VCaP (cell line): Measurements from ENCODE around the gene PCNX1.

Experiments used
- H3K27ac ChIP-seq: fragments of 450-650 bp; 2 replicates; pipeline ENCODE4 v1.5.1; 2017
- TF ChIP-seq, protein P1 (sequence below): fragments of 450-650 bp; conservative IDR thresholded peaks from 2 replicates; pipeline ENCODE4 v1.5.1; 2017; ENCODE audit warnings: mild to moderate bottlenecking, moderate library complexity

Gene PCNX1

DNA sequence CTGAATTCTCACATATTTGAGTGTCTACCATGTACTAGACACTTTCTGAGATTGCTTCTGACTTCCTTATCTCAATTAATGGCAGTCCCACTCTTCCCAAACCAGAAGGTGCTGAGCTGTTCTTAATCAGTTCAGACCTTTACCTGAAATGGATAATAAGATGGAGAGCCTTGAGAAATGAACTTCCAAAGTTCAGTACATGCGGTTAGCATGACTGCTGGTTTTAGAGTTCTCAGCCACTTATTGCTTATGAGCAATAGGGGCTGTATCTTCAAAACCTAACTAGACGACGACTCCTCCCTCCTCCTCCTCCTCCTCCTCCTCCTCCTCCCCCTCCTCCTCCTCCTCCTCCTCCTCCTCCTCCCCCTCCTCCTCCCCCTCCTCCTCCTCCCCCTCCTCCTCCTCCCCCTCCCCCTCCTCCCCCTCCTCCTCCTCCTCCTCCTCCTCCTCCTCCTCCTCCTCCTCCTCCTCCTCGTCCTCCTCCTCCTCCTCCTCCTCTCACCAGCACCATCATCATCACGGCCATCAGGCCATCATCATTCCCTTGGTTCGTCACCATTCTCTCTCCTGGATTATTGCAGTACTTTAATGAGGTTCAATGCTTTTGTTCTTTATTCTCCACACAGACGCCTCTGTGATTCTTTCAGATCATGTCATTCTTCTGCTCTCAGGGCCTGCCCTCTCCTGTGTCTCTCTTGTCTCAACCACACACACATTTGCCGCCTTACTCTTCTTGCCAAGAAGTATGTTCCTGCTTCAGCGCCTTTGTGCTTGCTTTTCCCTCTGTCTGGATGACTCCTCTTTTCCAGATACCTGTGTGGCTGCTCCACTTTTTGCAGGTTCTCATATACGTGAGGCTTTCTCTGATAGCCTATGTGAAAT is 2.7 kb downstream of the PCNX1 start:
- TF ChIP-seq, protein P1, sequence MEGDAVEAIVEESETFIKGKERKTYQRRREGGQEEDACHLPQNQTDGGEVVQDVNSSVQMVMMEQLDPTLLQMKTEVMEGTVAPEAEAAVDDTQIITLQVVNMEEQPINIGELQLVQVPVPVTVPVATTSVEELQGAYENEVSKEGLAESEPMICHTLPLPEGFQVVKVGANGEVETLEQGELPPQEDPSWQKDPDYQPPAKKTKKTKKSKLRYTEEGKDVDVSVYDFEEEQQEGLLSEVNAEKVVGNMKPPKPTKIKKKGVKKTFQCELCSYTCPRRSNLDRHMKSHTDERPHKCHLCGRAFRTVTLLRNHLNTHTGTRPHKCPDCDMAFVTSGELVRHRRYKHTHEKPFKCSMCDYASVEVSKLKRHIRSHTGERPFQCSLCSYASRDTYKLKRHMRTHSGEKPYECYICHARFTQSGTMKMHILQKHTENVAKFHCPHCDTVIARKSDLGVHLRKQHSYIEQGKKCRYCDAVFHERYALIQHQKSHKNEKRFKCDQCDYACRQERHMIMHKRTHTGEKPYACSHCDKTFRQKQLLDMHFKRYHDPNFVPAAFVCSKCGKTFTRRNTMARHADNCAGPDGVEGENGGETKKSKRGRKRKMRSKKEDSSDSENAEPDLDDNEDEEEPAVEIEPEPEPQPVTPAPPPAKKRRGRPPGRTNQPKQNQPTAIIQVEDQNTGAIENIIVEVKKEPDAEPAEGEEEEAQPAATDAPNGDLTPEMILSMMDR = no peak
- no peak overlapping the region for H3K27ac ChIP-seq

- TF ChIP-seq, protein P1 = no peak
- H3K27ac ChIP-seq = no peak overlapping the region
Observed at GRCh38 chr14:70915415-70915814, 8.2 kb downstream of the PCNX1 start.

DNA sequence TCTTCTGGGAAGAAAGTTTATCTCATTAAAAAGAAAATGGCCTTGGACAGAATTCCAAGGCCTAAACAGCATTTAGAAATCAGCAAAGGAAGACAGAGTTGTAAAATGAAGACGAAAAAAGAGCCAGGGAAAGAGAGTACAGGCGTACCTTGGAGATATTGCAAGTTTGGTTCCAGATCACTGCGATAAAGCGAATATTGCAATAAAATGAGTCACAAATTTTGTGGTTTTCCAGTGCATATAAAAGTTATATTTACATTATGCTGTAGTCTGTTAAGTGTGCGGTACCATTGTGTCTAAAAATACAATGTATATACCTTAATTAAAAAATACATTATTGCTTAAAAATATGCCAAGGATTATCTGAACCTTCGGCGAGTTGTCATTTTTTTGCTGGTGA is 9.0 kb downstream of the PCNX1 start:
- no peak overlapping the region for H3K27ac ChIP-seq
- TF ChIP-seq, protein P1 = no peak

- no peak overlapping the region for H3K27ac ChIP-seq
- TF ChIP-seq, protein P1 = no peak
Observed at GRCh38 chr14:70916799-70917198, 9.5 kb downstream of the PCNX1 start.

DNA sequence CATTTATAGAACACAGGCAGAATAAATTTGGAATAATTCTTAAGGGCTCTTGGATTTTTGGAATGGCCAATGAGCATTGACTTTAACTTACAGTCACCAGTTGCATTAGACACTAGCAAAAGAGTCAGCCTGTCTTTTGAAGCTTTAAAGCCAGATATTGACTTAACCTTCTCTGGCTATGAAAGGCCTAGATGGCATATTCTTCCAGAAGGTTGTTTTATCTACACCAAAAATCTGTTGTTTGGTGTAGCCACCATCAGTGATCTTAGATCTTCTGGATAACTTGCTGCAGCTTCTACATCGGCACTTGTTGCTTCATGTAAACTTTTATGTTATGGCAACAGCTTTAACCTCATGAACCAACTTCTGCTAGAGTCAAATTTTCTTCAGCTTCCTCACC is 10.4 kb downstream of the PCNX1 start:
- TF ChIP-seq, protein P1 = no peak
- no peak overlapping the region for H3K27ac ChIP-seq

DNA sequence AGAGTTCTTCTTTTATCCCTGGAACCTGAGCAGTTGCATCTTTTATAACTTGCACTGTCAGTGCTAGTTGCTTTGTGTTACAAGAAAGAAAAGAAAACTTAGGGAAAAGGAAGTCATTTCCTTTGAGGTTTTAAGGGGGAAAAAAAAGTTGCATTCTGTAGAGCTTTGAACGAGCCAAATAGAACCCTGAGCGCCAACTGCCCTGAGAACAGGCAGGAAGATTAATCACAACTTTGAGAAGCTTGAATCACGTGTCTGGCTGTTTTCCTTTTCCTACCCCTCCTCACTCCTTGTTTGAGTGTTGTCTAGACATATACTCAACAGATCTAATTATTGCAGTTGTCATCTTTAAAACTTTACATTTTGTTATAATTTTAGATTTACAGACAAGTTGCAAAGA is 12.5 kb downstream of the PCNX1 start:
- no peak overlapping the region for H3K27ac ChIP-seq
- TF ChIP-seq, protein P1 = no peak

DNA sequence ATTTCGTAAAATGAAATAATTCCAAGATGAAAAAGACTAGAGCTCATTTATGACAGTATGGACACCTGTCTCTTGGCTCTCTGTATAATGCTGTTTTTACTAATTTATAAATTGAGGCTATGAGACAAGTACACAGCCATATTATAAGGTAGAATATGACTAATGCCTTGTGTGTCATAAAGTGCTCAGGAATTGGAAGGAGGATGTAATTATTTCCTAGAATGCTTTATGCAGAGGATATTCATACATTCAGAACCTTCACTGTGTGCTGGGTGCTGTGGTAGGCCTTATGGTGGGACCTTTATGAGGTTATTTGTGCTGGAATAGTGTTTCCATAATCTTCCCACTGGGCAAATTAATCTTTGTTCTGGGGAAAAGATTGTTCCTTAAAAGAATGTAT is 13.3 kb downstream of the PCNX1 start:
- no peak overlapping the region for H3K27ac ChIP-seq
- TF ChIP-seq, protein P1 = no peak
